Activated naive CD4-positive, alpha-beta T cell treated with Interleukin-2 at 50 U/mL for 16 hours (primary cell): ENCODE data around the gene LGR6.
"Not testable (repeated sequence)": the region's sequence is repeated elsewhere in the genome, so short reads cannot be mapped to it uniquely, and the experiment has no call there.

ENCODE experiments used
- DNase-seq: peaks from one replicate; pipeline ENCODE4 v3.0.0-alpha.2; 2020

Gene LGR6

DNA sequence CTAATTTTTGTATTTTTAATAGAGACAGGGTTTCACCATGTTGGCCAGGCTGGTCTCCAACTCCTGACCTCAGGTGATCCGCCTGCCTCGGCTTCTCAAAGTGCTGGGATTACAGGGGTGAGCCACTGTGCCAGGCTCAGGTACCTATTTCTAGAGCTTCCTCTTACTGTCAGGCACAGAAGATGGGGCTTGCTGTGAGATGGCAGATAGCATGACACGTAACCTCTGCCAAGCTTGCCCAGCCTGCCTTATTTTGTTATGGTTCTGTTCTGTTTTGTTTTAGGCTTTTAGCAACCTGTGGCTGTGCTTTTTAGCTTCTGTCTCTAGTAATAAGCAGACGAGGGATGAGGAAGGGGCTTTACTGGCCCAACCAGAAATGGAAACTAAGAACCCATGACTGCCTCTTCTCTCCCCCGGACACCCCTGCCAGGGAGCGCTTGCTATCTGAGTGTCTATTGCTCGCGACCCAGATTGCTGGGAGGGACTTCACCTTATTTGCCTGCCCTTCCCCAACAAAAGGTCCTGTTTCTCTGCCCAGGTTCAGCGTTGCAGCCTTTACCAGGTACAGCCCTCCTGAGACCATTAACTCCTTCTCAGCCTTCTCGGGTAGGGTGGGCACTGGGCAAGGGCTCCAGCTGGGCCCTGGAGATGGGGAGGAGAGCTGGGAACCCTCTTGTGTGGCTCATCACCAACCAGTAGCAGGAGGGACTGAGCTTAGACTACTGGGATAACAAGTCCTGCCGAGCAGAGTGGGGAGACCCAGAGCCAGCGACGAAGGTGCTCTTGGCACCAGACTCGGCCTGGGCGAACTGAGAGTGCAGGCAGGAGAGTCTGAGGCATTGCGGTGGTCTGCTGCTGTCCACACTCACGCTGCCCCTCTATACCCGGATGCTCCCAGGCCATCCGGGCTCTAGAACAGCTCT lies 13.5 kb upstream of the LGR6 start:
- DNase-seq, result no peak

DNA sequence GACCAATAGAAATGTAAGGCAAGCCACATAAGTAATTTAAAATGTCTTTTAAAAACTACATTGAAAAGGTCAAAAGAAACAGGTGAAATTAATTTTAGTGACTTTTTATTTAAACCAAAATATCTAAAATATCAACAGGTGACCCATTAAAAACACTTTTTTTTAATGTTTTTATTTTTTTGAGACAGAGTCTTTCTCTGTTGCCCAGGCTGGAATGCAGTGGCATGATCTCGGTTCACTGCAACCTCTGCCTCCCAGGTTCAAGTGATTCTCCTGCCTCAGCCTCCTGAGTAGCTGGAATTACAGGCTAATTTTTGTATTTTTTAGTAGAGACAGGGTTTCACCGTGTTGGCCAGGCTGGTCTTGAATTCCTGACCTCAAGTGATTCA lies 12.9 kb upstream of the LGR6 start:
- not testable (repeated sequence) for DNase-seq

DNA sequence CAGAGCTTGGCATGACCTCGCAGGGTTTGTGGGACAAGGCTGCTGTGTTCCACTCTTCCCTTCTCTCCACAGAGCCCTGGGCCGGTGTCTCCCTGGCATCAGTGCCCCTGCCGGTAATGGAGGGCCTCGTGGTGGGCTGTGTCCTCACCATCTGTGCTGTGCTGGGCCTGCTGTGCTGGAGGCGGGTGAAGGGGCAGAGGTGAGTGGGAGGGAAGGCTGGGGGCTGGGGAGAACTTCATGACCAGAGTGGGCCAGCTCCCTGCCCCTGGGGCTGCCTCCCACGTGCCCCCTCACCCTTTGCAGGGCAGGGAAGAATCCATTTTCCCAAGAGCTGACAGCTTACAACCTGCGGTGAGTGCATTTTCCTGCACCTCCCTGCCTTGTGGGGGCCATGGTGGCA lies 12.0 kb upstream of the LGR6 start:
- no peak for DNase-seq

DNA sequence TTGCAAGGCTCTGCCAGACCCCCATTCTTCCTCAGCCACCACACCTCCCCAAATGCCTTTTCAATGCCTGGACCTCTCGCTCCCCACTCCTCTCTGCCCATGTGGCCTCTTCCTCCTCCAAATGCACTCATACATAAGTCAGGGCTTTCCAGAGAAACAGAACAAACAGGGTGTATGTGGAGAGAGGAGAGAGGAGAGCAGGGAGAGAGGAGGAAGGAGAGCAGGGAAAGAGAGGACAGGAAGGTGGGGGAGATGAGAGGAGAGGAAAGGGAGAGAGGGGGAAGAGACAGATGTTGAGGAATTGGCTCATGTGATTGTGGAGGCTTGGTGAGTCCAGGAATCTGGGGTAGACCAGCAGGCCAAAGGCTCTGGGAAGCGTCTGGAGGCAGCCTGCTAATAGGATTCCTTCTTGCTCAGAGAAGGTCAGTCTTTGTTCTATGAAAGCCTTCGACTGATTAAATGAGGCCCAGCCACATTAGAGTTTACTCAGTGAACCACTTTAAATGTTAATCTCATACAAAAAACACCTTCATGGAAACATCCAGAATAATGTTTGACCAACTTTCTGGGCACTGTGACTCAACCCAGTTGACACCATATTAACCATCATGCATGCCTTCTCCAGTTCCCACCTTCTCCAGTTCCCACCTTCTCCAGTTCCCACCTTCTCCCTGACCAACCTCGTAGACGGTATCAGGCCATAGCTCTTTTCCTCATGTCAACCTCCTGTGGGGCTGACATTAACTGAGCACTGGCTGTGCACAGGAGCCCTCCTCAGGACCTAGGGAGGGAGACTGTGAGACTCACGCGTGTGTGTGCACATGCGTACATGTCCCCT lies 11.3 kb upstream of the LGR6 start:
- no peak for DNase-seq

DNA sequence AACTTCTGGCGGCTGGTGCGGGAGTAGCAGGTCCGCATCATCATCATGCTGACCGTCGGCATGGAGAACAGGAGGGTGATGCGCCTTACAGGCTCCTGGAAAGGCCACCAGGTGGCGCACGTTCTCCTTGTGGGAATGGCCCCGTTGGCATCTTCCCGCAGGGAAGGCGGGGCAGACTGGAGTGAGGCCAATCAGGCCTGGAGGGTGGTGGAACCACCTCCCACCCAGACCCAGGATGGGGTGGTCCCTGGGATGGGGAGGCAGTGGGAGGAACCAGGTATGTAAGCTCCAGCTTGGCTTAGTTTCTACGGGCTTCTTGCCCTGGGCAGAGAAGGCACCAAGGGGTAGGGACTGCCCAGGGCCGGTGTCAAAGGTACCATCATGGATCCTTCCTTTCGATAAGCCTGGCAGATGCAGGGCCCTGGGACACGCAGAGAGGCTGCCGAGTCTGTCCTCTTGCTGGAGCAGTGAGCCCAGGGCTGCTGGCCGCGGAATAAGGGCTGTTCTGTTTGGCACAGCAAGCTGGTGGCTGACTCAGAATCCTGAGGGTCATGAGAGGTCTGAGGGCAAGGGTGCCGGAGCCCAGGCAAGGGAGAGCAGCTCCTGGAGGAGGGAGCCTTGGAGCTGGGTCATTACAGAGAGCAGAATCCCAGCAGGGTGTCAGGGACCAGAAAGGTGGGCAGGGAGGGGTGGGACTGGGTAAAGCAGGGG lies 8.7 kb upstream of the LGR6 start:
- DNase-seq, result peak; percentile 78

DNA sequence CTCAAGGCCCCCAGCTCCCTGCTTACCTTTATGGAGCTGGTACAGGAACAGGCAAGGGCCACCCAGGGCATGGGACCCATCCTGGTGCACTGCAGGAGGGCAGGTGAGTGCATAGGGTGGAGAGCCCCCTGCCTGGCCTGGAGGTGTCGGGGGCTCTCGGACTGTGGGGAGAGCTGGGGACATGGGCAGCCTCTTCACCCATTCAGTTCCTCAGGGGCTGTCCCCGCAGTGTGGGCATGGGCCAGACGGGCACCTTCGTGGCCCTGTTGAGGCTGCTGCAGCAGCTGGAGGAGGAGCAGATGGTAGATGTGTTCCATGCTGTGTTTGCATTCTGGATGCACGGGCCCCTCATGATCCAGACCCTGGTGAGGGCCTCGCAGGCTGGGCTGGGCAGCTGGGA lies 7.3 kb upstream of the LGR6 start:
- DNase-seq, result no peak

DNA sequence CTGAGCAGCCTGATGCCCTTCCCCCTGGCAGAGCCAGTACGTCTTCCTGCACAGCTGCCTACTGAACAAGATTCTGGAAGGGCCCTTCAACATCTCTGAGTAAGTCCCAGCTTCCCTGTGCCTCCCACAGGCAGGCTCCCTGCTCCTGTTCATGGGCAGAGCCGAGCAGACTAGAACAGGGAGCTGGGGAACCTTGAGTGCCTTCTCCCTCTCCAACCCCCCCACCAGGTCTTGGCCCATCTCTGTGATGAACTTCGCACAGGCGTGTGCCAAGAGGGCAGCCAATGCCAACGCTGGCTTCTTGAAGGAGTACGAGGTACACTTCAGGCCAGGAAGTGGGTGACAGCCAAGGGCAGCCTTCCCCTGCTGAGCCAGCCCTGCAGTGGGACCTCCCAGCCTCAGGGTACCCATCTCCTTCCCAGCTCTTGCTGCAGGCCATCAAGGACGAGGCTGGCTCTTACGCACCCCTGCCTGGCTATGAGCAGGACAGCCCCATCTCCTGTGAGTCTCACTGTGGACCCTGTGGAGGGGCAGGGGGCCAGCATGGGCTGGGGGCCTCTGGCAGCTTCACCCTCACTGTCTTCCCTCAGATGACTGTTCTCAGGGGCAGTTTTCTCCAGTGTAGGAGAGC lies 6.4 kb upstream of the LGR6 start:
- no peak for DNase-seq

DNA sequence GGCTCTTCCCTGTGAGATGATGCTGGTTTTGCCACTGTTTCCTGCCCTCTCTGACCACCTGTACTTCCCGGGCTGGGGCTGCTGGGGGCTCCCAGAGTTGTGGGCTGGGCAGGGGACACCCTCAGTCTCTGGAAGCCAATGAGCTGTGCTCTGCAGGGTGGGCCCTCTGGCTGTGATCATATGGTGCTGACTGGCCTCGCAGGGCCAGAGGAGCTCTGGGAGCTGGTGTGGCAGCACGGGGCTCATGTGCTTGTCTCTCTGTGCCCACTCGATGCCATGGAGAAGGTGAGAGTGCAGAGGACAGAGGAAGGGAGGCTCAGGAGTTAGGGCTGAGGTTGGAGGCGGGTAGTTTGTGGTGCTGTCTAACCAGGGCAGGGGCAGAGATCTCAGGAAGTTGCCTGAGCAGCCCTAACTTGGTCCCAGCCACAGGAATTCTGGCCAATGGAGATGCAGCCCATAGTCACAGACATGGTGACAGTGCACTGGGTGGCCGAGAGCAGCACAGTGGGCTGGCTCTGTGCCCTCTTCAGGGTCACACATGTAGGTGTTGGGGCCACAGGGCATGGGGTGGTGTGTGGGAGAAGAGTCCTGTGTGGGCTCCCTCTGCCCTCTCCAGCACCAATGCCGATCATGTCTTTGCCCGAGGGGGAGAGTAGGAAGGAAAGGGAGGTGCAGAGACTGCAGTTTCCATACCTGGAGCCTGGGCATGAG lies 5.7 kb upstream of the LGR6 start:
- no peak for DNase-seq

DNA sequence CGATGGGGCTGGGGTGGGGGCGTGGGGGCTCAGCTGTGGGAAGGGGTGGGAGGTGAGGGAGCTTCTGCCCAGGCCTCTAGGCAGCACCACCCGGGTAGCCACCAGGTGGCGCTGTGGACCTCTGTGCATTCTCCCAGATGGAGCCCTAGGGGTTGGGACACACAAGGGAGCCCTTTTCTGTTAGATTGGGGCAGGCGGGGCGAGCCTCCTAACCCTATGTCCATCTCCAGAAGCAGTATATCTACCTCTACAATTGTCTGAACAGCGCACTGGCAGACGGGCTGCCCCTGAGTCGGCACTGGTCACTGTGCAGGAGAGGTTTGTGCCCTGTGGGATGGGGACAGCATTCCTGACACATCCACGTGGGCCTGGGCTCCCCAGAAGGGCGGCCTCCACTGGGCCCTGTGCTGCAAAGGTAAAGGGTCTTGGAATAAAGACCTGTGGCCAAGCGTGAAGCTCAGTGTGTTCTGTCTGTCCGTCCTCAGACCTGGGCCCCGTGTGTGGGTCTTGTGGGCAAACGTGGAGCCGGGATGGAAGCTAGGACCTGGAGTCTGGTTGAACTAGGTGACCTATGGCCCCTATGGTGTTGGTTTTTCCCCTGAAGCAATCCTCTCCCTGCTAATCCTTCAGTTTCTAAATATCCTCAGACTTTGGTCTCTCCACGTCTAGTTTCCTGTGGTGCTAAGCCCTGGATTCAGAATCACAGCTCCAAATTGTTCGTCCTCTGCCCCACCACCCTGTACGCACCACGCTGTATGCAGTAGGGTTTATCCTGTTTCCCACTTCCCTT lies 4.4 kb upstream of the LGR6 start:
- DNase-seq, result peak; percentile 81

DNA sequence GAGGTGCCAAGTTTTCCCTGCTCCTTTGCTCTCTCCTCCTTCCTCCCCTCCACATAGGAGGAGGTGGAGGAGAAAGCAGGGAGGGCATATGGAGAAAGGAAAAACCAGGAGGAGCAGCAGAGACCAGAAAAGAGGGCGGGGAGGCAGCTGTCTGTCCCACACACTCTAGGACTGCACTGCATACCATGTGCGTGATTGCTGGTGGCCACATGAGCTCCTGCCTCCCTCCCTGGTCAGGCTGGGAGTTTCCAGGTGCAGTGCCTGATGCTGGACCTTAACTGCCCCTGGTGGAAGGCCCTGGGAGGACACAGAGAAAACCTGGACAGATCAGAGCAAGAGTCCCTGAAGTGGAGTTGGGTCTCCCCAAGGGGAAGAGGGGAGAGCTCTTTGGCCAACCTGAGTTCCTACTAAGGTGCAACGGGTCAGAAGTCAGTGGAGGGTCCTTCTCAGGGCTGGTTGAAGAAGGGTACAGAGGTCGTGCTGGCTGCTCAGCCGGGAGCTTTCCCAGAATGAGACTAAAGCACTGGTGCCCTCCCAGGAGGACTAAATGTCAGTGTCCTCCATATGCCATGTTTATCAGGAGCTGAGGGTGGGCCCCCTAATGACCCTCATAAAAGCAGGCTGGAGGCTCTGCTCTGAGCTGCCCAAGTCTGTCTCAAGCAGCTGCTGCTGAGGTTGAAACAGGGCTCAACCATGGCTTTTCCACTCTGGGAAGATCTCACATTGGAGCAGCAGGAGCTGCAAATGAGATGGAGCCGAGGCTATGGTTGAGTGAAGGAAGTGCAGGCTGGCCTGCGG lies 3.5 kb upstream of the LGR6 start:
- DNase-seq, result no peak

DNA sequence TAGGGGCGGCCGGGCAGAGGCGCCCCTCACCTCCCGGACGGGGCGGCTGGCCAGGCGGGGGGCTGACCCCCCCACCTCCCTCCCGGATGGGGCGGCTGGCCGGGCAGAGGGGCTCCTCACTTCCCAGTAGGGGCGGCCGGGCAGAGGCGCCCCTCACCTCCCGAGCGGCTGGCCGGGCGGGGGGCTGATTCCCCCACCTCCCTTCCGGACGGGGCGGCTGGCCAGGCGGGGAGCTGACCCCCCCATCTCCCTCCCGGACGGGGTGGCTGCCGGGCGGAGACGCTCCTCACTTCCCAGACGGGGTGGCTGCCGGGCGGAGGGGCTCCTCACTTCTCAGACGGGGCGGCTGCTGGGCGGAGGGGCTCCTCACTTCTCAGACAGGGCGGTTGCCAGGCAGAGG lies 2.2 kb upstream of the LGR6 start:
- not testable (repeated sequence) for DNase-seq

DNA sequence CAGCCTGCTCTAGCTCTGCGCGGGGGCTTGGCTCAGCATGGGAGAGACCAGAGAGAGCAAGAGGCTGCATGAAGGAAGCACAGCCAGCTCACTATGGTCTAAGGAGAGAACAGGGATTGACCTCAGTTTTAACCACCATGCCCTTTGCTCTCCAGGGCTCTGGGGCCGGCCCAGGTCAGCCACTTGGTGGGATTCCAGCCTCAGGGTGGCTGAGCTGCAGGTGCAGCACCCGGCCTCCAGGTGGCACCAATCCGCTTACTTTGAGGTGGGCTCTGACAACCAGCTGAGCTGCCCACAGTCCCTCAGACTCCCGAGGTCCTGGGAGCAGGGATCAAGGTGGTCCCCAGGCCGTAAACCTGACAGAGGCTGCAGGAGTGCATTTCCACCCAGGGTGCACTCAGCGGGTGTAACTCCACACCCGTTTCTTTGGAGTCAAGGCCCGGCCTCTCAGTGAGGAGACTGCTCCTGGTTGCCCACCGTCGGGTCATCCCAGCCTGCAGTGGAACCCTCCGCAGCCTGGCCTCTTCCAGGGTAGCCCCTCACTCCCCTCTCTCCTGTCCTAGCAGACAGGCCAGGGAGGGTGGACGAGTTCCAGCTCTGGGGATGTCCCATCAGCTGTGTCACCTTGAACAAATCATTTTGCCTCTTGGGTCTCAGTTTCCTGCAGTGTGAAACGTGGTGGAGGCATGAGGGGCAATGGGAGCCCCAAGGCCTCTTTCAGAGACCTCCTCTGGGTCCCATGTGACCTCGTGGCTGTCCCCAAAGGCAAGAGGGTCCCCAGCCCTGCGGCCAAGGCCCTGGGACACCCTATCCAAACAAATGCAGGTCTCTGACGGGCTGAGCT lies 607 bp upstream of the LGR6 start:
- peak; percentile 59 for DNase-seq

DNA sequence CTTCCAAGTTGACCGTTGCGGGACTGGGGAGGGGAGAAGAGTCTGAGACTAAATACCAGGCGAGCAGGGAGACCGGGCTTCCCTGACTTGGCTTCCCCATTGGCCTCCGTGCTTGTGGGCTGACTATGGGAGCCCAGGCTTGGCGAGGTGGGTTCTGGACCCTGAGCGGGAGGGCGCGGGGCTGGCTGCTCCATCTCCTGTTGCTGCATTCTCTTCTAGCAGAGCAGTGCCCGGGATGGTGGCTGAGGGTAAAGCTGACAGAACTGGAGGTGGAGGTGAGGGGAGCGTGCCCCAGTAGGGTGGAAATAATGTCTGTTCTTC lies 689 bp downstream of the LGR6 start:
- DNase-seq, result no peak

DNA sequence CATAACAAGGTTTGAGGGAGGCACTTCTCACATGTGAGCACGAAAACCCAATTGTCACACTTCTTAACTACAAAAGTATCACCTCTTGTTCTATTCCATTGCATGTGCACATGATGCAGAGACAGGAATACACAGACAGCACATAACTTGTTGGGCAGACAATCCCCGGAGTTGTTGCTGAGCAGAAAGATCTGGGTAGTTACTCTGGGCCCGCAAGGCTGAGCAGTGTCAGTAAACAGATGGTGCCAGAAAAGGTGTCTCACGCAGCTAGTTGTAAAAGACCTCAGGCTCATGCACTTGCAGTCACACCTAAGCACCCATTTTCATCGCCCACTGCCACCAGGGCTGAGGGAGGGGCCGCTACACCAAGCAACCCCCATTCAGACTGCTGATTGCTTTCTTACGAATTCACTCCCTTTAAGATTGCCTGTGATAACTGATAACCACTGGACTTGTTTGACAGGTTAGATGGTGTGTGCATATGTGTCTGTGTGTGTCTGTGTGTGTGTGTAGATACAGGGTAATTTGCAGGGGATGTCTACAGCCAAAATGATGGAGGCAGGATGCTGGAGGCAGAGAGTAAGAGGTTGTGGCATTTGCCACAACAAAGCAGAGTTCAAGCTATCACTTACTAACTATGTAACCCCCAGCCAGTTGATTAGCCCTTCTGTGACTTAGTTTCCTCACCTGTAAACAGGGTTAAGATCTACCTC lies 4.2 kb downstream of the LGR6 start:
- no peak for DNase-seq

DNA sequence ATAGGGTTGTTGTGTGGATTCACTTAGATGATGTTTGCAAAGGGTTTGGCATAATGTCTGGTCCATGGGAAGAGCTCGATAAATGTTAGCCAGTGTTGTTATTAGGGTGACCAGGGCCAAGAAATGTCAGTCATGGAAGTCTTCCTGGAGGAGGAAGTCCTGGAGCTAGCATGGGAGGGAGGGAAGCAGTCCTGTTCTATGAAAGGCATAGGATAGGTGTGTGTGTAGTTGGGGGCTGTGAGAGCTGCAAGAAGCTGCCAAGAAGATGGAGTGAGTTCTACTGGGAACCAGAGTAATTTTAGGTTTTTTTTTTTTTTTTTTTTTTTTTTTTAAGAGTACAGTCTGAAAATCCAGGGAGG lies 4.7 kb downstream of the LGR6 start:
- no peak for DNase-seq

DNA sequence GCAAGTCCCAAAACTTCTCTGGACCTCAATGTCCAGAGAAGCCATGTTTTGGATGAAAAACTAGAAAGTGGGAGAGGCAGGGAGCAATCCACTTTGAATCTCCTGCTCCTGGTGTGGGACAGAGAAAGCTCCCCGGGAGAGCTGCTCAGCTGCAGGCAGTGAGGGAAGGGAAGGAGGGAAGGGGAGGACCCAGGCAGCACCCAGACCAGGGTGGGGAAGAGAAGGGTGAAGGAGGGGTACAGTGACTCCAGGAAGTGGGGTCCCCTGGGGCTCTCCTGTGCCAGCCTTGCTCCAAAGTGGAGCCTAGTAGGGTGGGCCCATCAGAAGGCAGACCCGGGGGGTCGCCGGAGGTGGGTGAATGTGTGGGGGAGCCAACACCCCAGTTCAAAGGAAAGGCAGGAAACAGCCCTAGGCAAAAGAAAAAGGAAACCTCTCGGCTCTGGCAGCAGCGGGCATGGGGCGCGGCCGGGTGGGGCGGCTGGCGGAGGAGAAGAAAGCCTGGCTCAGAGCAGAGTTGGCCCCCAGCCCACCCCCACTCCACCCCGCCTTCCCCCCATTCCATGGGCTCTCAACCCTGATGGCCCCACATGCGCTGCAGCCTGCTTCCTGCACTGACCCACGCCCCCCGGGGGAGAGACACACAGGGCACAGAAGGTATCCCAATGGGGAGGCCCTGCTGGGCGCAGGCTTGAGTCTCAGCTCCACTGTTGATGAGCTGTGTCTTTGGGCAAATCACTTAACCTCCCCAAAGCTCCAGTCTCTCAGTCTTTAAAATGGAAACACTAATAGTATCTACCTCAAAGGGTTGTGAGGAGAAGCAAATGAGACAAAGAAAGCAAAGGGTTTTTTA lies 5.7 kb downstream of the LGR6 start:
- no peak for DNase-seq

DNA sequence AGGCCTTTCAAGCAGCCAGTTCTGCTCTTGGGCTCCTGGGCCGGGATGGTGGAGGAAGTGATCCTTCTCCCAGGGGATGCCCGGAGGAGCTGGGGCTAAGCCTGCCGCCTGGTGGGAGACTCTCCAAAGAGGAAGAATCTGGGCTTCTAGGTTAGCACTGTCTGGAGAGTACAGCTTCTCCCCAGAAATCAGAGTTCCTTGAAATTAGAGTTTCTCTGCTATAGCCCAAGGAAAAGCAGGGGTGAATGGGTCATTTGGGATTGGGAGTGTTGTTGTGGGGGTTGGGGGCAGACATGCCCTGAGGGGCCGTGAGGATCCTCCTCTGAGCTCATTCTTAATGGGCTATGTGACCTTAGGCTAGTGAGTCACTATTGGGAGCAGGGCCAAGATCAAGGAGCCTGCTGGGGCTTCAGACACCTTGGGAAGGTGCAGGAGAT lies 6.5 kb downstream of the LGR6 start:
- DNase-seq, result no peak

DNA sequence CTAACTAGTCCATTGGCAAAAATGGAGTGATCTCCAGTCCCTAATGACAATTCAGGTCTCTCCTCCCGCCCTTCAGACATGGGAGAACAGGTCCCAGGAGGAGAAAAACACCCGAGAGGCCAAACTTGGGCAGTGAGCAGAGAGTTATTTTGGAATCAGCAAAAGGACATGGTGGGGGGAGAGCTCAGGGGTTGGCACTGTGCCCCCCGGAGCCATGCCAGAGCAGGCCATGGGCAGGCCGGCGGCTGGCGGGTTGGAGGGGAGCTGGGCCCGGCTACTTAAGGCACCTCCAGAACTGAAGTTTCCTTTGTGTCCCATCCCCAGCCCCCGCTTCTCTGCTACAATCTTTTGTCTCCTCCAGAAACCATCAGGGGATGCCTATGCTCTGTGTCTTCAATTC lies 7.1 kb downstream of the LGR6 start:
- DNase-seq, result no peak
